RWPE1 (cell line): ENCODE measurements around the gene OR56A1.
"Not testable (repeated sequence)": the region's sequence is repeated elsewhere in the genome, so short reads cannot be mapped to it uniquely, and the experiment has no call there.

ENCODE experiments used
- CTCF ChIA-PET: fragments of 350-600 bp; sonication (Branson Sonifier 250); formaldehyde crosslinking; extraction: SDS; loops from one replicate; lab custom pipeline; 2021; lab: Yijun Ruan, JAX
- POLR2A ChIA-PET: fragments of 400-600 bp; formaldehyde crosslinking; extraction: SDS; loops from one replicate; lab custom pipeline; 2020; ENCODE audit warnings: antibody characterized with exemption; ENCODE audit not compliant: low non-redundant PET; lab: Yijun Ruan, JAX
- DNase-seq: peaks from one replicate; pipeline ENCODE4 v3.0.0; 2012; ENCODE audit warnings: low spot score
- H3K27ac ChIP-seq: fragments of 450-650 bp; 2 replicates; pipeline ENCODE4 v1.5.1; 2017
- CTCF ChIP-seq: fragments of 450-650 bp; conservative IDR thresholded peaks from 2 replicates; pipeline ENCODE4 v1.5.1; 2017; ENCODE audit warnings: low read depth, mild to moderate bottlenecking

Gene OR56A1

GRCh38 chr11:6030708-6031405 is at the start of gene OR56A1:
OR56A1 (minus strand) TSS chr11:6030758; CDS start chr11:6027692, 3,066 bp downstream.
- DNase-seq = no peak
- H3K27ac ChIP-seq = no peak within 1 kb of the TSS
- TF ChIP-seq CTCF = no peak
- CTCF ChIA-PET = interaction anchor here (0.7 kb wide), 1 partner anchor 584 kb away, joined by 3 read pairs; no protein-coding TSS in a partner anchor
- POLR2A ChIA-PET = no interaction called here

DNA sequence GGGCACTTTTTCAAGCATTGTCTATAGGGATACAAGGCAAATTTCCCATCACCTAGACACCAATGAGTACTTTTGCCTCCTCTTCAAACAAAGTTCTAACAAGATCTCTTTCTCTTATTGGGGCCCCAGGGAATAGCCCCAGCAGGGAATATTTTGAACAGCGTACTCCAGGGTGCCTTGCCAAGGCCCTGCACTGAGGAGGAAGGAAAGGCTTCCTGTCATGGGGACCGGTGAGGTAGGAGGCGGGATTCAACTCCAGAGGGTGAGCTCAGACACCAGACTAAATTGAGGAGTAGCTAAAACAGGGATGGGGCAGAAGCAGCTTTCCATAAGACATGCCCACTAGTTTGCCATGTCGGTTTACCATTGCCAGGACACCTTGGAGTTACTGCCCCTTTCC is 48.9 kb upstream of the OR56A1 start:
- no peak overlapping the region for H3K27ac ChIP-seq
- no peak for DNase-seq
- no peak for TF ChIP-seq CTCF
- POLR2A ChIA-PET = no interaction called here
- CTCF ChIA-PET = no interaction called here

- ChIA-PET CTCF (no interaction called here), POLR2A (no interaction called here)
- H3K27ac ChIP-seq = no peak overlapping the region
- no peak for TF ChIP-seq CTCF
- DNase-seq = no peak
These were observed 47.2 kb upstream of the OR56A1 start for GRCh38 chr11:6077723-6078122.

DNA sequence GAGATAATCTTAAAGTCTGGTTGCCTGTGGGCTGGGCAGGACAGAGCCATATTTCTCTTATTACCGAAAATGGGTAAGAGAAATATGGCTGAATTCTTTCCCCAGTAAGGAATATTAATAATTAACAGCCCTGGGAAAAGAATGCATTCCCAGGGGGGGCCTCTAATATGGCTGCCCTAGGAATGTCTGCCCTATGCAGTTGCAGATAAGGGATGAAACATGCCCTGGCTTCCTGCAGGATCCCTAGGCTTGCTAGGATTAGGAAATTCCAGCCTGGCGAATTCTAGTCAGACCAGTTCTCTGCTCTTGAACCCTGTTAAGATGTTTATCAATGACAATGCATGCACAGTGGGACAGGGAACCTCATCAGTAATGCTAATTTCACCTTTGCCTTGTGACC is 45.9 kb upstream of the OR56A1 start:
- POLR2A ChIA-PET, CTCF ChIA-PET, H3K27ac ChIP-seq, DNase-seq: not testable (repeated sequence)

DNA sequence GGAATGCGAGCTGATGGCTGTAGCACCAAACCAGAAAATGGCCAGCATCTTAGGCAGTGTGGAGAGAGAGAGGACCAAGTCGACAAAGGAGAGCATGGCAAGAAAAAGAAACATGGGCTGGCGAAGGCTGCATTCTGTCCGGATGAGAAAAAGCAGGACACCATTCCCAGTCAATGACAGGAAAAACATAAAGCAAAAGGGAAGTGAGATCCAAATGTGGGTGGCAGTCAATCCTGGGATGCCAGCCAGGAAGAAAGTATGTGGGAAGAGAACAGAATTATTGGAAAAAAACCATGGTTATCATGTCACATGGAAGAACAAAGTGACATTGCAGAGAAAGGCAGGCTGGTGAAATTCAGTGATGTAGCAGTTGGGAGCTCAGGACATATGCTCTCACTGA is 36.9 kb upstream of the OR56A1 start:
- TF ChIP-seq CTCF = no peak
- DNase-seq = no peak
- ChIA-PET POLR2A (no interaction called here), CTCF (no interaction called here)
- no peak overlapping the region for H3K27ac ChIP-seq

DNA sequence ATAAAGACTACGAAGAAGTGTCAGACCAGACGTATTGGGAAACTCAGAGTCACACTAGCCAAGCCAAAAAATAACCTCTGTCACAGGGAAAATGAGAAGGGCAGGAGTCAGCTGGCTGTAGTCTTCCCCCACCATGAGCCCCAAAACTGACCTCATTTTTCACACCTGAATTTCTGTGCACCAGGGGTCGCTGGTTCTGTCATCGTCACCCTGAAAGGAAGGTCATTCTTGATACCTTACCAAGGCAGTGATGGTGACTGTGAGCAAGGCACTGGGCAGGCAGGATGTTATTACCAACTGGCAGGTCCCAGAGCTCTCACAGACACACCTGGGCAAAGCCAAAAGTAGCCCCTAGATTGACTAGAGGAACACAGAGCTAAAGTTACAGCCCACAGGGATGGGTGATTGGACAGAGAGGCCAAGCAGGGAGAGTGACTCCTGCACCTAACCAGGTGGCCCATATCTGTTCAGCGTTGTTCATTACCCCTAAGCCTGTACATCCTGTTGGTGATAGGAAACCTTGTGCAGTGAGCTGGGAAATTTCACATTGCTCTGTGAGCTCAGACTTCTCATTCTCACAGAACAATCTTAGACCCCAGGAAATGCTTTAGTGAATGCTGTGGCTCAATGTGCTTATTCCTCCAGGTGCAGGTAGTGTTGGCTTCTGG is 32.3 kb upstream of the OR56A1 start:
- CTCF ChIA-PET = no interaction called here
- TF ChIP-seq CTCF = no peak
- DNase-seq = no peak
- H3K27ac ChIP-seq = no peak overlapping the region
- POLR2A ChIA-PET = no interaction called here

DNA sequence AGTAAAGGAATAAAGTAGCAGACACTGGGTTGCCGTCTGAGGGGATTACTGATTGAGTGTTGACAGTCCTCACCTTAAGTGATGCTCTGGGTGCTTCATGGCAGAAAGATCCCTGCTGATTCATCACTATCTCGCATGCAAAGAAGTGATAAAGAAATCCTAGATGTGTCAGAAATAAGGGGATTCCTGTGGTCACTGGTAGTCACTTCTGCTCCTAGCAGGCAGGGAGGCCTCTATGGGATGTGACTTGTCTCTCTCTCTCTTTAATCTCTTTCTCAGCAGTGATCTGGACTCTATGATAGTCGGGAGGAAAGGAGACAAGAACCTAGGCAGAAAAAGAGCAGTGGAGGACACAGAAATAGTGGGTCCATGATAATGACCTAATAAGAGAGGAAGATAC is 30.9 kb upstream of the OR56A1 start:
- ChIA-PET CTCF (no interaction called here), POLR2A (no interaction called here)
- no peak overlapping the region for H3K27ac ChIP-seq
- no peak for TF ChIP-seq CTCF
- no peak for DNase-seq
